NCI-H2196 (cell line): ENCODE results near the gene PCDHGA5.
"Not testable (repeated sequence)": the region's sequence is repeated elsewhere in the genome, so short reads cannot be mapped to it uniquely, and the experiment has no call there.

ENCODE experiments used
- DNase-seq: peaks from one replicate; lab custom pipeline; 2025; ENCODE audit not compliant: unreplicated experiment; lab: John Stamatoyannopoulos, UW

PCDHGA5 gene

DNA sequence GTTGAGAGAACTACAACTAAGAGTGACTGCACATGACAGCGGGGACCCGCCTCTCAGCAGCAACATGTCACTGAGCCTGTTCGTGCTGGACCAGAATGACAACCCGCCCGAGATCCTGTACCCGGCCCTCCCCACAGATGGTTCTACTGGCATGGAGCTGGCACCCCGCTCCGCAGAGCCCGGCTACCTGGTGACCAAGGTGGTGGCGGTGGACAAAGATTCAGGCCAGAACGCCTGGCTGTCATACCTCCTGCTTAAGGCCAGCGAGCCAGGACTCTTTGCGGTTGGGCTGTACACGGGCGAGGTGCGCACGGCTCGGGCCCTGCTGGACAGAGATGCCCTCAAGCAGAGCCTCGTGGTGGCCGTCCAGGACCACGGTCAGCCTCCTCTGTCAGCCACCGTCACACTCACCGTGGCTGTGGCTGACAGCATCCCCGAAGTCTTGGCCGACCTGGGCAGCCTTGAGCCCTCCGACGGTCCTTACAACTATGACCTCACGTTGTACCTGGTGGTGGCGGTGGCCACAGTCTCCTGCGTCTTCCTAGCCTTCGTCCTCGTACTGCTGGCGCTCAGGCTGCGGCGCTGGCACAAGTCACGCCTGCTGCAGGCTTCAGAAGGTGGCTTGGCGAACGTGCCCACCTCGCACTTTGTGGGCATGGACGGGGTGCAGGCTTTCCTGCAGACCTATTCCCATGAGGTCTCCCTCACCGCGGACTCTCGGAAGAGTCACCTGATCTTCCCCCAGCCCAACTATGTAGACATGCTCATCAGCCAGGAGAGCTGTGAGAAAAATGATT, 20.7 kb downstream of the PCDHGA5 start:
- DNase-seq = no peak

- not testable (repeated sequence) for DNase-seq
These were observed 23.8 kb downstream of the PCDHGA5 start, which contains the start of gene PCDHGB4 for GRCh38 chr5:141387557-141388311. TSS of gene PCDHGB4 (plus strand) at chr5:141387698. CDS start at chr5:141387885, 187 bp downstream.

DNA sequence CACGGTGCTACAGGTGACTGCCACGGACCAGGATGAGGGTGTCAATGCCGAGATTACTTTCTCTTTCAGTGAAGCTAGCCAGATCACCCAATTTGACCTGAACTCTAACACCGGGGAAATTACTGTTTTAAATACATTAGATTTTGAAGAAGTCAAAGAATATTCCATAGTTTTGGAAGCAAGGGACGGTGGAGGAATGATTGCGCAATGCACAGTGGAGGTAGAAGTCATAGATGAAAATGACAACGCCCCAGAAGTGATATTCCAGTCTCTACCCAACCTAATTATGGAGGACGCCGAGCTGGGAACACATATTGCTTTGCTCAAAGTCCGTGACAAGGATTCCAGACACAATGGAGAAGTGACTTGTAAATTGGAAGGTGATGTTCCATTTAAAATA, 24.7 kb downstream of the PCDHGA5 start:
- no peak for DNase-seq

- DNase-seq = no peak
These were observed 25.4 kb downstream of the PCDHGA5 start for GRCh38 chr5:141389153-141390042.

DNA sequence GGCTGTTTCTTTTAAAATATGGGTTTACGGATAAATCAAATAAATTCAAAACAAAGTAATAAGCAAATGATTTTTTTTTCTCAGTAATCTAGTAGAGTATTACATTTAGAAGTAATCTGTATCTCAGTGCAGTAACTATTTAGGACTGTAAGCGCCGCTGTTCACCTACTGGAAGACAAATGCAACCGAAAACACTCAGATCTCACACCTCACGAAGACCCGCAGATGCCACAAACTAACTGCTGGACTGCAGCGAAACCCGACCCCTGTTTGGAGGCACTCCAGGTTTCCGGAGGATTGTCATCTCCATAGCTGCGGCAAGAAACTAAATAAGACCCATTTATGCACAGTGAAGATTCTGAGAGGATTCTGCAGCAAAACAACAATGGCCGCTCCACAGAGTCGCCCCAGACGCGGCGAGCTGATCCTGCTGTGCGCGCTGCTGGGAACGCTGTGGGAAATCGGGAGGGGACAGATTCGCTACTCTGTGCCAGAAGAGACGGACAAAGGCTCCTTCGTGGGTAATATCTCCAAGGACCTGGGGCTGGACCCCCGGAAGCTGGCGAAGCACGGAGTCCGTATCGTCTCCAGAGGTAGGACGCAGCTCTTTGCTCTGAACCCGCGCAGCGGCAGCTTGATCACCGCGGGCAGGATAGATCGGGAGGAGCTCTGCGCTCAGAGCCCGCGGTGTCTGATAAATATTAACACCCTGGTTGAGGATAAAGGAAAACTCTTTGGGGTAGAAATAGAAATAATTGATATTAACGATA, 28.7 kb downstream of the PCDHGA5 start, which contains the start of gene PCDHGA8:
Gene PCDHGA8, plus strand, starts transcription at position 205 of the 770 bp plus-strand sequence. Its CDS starts 181 bp downstream, at position 386.
- DNase-seq = no peak

- no peak for DNase-seq
These were observed 29.3 kb downstream of the PCDHGA5 start for GRCh38 chr5:141393267-141393666.

DNA sequence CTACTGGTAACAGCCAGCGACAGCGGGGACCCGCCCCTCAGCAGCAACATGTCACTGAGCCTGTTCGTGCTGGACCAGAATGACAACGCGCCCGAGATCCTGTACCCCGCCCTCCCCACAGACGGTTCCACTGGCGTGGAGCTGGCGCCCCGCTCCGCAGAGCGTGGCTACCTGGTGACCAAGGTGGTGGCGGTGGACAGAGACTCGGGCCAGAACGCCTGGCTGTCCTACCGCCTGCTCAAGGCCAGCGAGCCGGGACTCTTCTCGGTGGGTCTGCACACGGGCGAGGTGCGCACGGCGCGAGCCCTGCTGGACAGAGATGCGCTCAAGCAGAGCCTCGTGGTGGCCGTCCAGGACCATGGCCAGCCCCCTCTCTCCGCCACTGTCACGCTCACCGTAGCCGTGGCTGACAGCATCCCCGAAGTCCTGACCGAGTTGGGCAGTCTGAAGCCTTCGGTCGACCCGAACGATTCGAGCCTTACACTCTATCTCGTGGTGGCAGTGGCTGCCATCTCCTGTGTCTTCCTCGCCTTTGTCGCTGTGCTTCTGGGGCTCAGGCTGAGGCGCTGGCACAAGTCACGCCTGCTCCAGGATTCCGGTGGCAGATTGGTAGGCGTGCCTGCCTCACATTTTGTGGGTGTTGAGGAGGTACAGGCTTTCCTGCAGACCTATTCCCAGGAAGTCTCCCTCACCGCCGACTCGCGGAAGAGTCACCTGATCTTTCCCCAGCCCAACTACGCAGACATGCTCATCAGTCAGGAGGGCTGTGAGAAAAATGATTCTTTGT, 30.6 kb downstream of the PCDHGA5 start:
- DNase-seq = not testable (repeated sequence)

GRCh38 chr5:141397756-141398551, 34.0 kb downstream of the PCDHGA5 start, which contains the start of gene PCDHGB5:
TSS of gene PCDHGB5 (plus strand) at chr5:141397947. CDS start at chr5:141398128, 181 bp downstream.
- not testable (repeated sequence) for DNase-seq

- no peak for DNase-seq
These were observed 34.6 kb downstream of the PCDHGA5 start for GRCh38 chr5:141398608-141399007.

DNA sequence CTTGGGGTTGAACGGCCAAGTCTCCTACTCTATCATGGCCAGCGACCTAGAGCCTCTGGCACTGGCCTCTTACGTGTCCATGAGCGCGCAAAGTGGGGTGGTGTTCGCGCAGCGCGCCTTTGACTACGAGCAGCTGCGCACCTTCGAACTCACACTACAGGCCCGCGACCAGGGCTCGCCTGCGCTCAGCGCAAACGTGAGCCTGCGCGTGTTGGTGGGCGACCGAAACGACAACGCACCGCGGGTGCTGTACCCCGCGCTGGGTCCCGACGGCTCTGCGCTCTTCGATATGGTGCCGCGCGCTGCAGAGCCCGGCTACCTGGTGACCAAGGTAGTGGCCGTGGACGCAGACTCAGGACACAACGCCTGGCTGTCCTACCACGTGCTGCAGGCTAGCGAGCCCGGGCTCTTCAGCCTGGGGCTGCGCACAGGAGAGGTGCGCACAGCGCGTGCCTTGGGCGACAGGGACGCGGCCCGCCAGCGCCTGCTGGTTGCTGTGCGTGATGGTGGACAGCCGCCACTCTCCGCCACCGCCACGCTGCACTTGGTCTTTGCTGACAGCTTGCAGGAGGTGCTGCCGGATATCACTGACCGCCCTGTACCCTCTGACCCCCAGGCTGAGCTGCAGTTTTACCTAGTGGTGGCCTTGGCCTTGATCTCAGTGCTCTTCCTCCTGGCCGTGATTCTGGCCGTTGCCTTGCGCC, 35.7 kb downstream of the PCDHGA5 start:
- DNase-seq = no peak

- DNase-seq = peak; percentile 3
These were observed 38.7 kb downstream of the PCDHGA5 start, which contains the start of gene PCDHGA9 for GRCh38 chr5:141402553-141403243. TSS of gene PCDHGA9 (plus strand) at chr5:141402778. CDS start at chr5:141402953, 175 bp downstream.

DNA sequence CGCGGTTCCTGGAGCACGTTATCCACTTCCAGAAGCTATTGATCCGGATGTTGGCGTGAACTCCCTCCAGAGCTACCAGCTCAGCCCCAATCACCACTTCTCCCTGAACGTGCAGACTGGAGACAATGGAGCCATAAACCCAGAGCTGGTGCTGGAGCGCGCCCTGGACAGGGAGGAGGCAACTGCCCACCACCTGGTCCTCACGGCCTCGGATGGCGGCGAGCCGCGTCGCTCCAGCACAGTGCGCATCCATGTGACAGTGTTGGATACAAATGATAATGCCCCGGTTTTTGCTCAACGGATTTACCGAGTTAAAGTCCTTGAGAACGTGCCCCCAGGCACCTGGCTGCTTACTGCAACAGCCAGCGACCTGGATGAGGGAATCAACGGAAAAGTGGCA, 39.4 kb downstream of the PCDHGA5 start:
- DNase-seq = no peak

DNA sequence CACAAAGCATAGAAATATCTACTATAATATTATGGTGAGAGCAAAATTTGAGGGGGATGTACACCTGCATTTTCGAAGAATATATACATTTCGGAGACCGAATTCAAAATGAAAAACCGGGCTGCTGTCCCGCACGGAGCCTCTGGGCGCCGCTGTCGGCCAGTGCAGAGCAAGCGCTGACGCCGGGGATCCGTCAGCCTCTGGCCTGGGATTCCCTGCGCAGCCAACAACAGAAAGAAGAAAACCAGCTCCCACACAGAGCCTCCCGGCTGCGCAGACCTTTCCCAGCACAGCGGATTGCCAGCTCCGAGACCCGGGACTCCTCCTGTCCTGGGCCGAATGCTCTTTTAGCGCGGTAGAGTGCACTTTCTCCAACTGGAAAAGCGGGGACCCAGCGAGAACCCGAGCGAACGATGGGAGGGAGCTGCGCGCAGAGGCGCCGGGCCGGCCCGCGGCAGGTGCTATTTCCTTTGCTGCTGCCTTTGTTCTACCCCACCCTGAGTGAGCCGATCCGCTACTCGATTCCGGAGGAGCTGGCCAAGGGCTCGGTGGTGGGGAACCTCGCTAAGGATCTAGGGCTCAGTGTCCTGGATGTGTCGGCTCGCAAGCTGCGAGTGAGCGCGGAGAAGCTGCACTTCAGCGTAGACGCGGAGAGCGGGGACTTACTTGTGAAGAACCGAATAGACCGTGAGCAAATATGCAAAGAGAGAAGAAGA, 44.0 kb downstream of the PCDHGA5 start, which contains the start of gene PCDHGB6:
Gene PCDHGB6, plus strand, starts transcription at position 232 of the 716 bp plus-strand sequence. Its CDS starts 182 bp downstream, at position 414.
- DNase-seq = peak; percentile 84

- DNase-seq = no peak
These were observed 45.8 kb downstream of the PCDHGA5 start for GRCh38 chr5:141409598-141410306.

DNA sequence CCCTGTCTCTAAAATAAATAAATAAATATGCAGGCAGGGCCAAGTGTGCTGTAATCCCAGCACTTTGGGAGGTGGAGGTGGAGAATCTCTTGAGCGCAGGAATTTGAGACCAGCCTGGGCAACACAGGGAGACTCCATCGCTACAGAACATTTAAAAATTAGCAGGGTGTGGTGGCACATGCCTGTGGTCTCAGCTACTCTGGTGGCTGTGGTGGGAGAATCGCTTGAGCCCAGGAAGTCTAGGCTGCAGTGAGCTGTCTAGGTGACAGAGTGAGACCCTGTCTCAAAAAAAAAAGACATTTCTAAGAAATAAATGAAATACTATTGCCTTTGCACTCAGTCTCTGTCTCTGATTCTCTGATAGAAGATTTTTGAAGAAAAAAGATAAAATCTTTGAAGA, 47.6 kb downstream of the PCDHGA5 start:
- no peak for DNase-seq
